Coronary artery (tissue), 2 donors: ENCODE data around the gene IKZF3.

Experiments used
- DNase-seq: peaks from one replicate; pipeline ENCODE4 v3.0.0-alpha.2; 2017; ENCODE audit warnings: low spot score
- H3K27ac ChIP-seq, 2 donors: fragments of 200-600 bp; sonication (generic); one replicate each; pipeline ENCODE4 v1.5.1; 2016 to 2019
- H3K4me3 ChIP-seq: fragments of 200-600 bp; sonication (generic); 2 replicates; pipeline ENCODE4 v1.5.1; 2016; ENCODE audit warnings: mild to moderate bottlenecking, moderate library complexity
- CTCF ChIP-seq: fragments of 200-600 bp; sonication (generic); IDR thresholded peaks from one replicate; pipeline ENCODE4 v1.5.1; 2019; ENCODE audit warnings: antibody characterized with exemption

IKZF3 gene

GRCh38 chr17:39801055-39801454, 63.1 kb downstream of the IKZF3 start:
- no peak for DNase-seq
- TF ChIP-seq CTCF = no peak
- Histone ChIP-seq H3K4me3 (no peak overlapping the region), H3K27ac (no peak overlapping the region)

GRCh38 chr17:39800540-39800939, 63.6 kb downstream of the IKZF3 start:
- no peak for TF ChIP-seq CTCF
- Histone ChIP-seq H3K27ac (no peak overlapping the region), H3K4me3 (no peak overlapping the region)
- no peak for DNase-seq

GRCh38 chr17:39799395-39799794, 64.7 kb downstream of the IKZF3 start:
- Histone ChIP-seq H3K27ac (no peak overlapping the region), H3K4me3 (no peak overlapping the region)
- DNase-seq = no peak
- no peak for TF ChIP-seq CTCF

- H3K27ac ChIP-seq = no peak overlapping the region
- no peak for TF ChIP-seq CTCF
Measured at GRCh38 chr17:39794249-39794970, 69.7 kb downstream of the IKZF3 start.

GRCh38 chr17:39793301-39793872, 70.7 kb downstream of the IKZF3 start:
- no peak for TF ChIP-seq CTCF
- no peak for DNase-seq
- H3K27ac ChIP-seq = no peak overlapping the region
- no peak overlapping the region for H3K4me3 ChIP-seq

More at GRCh38 chr17:39794249-39794970, 69.7 kb downstream of the IKZF3 start:
- H3K4me3 ChIP-seq = no peak overlapping the region
- DNase-seq = no peak

- H3K4me3 ChIP-seq = no peak overlapping the region
- no peak for TF ChIP-seq CTCF
- H3K27ac ChIP-seq = no peak overlapping the region
- DNase-seq = no peak
Measured at GRCh38 chr17:39792526-39793221, 71.4 kb downstream of the IKZF3 start.
